Raji (cell line): ENCODE data around the gene FANCI.

Experiments used
- POLR2A ChIP-seq: IDR thresholded peaks from 2 replicates; pipeline ENCODE4 v1.6.1; 2011; ENCODE audit warnings: low read depth, low read length, control low read depth; ENCODE audit not compliant: insufficient read depth

FANCI gene

GRCh38 chr15:89211678-89212170 is 32.1 kb upstream of the FANCI start:
- TF ChIP-seq POLR2A, result no peak

GRCh38 chr15:89215627-89216026 is 28.2 kb upstream of the FANCI start:
- TF ChIP-seq POLR2A, result no peak

GRCh38 chr15:89217031-89217430 is 26.7 kb upstream of the FANCI start:
- no peak for TF ChIP-seq POLR2A

- no peak for TF ChIP-seq POLR2A
These were observed 25.9 kb upstream of the FANCI start for GRCh38 chr15:89217686-89218376.

- no peak for TF ChIP-seq POLR2A
These were observed 25.2 kb upstream of the FANCI start for GRCh38 chr15:89218531-89218930.

GRCh38 chr15:89221543-89221942 is 22.2 kb upstream of the FANCI start, which contains the start of gene RLBP1:
TSS of gene RLBP1 (minus strand) at chr15:89221579. CDS start at chr15:89218975, 2,604 bp downstream.
- TF ChIP-seq POLR2A, result no peak

GRCh38 chr15:89225588-89225987 is 18.2 kb upstream of the FANCI start:
- TF ChIP-seq POLR2A, result no peak

GRCh38 chr15:89226359-89227221 is 17.2 kb upstream of the FANCI start:
- no peak for TF ChIP-seq POLR2A

- TF ChIP-seq POLR2A, result no peak
These were observed 16.4 kb upstream of the FANCI start for GRCh38 chr15:89227425-89227824.

GRCh38 chr15:89230277-89230676 is 13.5 kb upstream of the FANCI start:
- TF ChIP-seq POLR2A, result no peak

GRCh38 chr15:89231832-89232231 is 11.9 kb upstream of the FANCI start:
- TF ChIP-seq POLR2A, result no peak

- TF ChIP-seq POLR2A, result no peak
These were observed 611 bp upstream of the FANCI start for GRCh38 chr15:89243046-89243690.

GRCh38 chr15:89244574-89244903 is 760 bp downstream of the FANCI start:
- no peak for TF ChIP-seq POLR2A

GRCh38 chr15:89247446-89247845 is 3.7 kb downstream of the FANCI start:
- no peak for TF ChIP-seq POLR2A

GRCh38 chr15:89248584-89248983 is 4.8 kb downstream of the FANCI start:
- no peak for TF ChIP-seq POLR2A

- TF ChIP-seq POLR2A, result no peak
These were observed 34.5 kb downstream of the FANCI start for GRCh38 chr15:89278307-89278706.

- no peak for TF ChIP-seq POLR2A
These were observed 38.9 kb downstream of the FANCI start for GRCh38 chr15:89282631-89283030.
